OCI-LY7 (cell line): ENCODE data around the gene PDCD1. TPM values are rescaled to one million over a fixed set of nuclear protein-coding genes. Genes with fewer than 3 reads are reported as not detected.

Experiments
- BruUV-seq: library from RNA; stranded (reverse); fragments of 400-500 nt; replicated peaks from 2 replicates; lab custom pipeline; 2021; lab: Mats Ljungman, UMichigan
- CTCF ChIA-PET: fragments of 300-600 bp; sonication (Branson Sonifier 250); formaldehyde crosslinking; loops from one replicate; lab custom pipeline; 2022; ENCODE audit warnings: antibody characterized with exemption; ENCODE audit not compliant: unreplicated experiment; lab: Charles Lee
- POLR2A ChIA-PET: fragments of 300-600 bp; sonication (Branson Sonifier 250); formaldehyde crosslinking; loops from one replicate; lab custom pipeline; 2022; ENCODE audit warnings: antibody characterized with exemption; lab: Charles Lee
- DNase-seq: peaks from one replicate; pipeline ENCODE4 v3.0.0-alpha.2; 2015; ENCODE audit warnings: low spot score
- H2AFZ ChIP-seq: fragments of 200-600 bp; sonication (generic), shearing (Covaris generic); 2 replicates; pipeline ENCODE4 v1.6.1; 2014; ENCODE audit warnings: mild to moderate bottlenecking, antibody characterized with exemption, low read length, moderate library complexity
- H3K27ac ChIP-seq: fragments of 200-600 bp; sonication (generic); 2 replicates; pipeline ENCODE4 v1.5.1; 2014; ENCODE audit warnings: mixed run types, low read depth, mild to moderate bottlenecking, moderate library complexity, low read length, inconsistent platforms; ENCODE audit not compliant: poor library complexity, severe bottlenecking
- H3K36me3 ChIP-seq: fragments of 200-600 bp; sonication (generic); 2 replicates; pipeline ENCODE4 v1.6.1; 2014; ENCODE audit warnings: mild to moderate bottlenecking, antibody characterized with exemption, low read length, moderate library complexity, mixed read lengths; ENCODE audit not compliant: insufficient read depth
- H3K4me1 ChIP-seq: fragments of 200-600 bp; sonication (generic); 2 replicates; pipeline ENCODE4 v1.5.1; 2014; ENCODE audit warnings: mild to moderate bottlenecking, low read length; ENCODE audit not compliant: insufficient read depth, poor library complexity, severe bottlenecking
- H3K4me2 ChIP-seq: fragments of 200-600 bp; sonication (generic); 2 replicates; pipeline ENCODE4 v1.6.1; 2014; ENCODE audit warnings: mild to moderate bottlenecking, low read length
- H3K4me3 ChIP-seq: fragments of 200-600 bp; sonication (generic); 2 replicates; pipeline ENCODE4 v1.5.1; 2014; ENCODE audit warnings: mild to moderate bottlenecking, low read depth, low read length; ENCODE audit not compliant: poor library complexity, severe bottlenecking
- H3K79me2 ChIP-seq: fragments of 200-600 bp; sonication (generic); 2 replicates; pipeline ENCODE4 v1.6.1; 2016; ENCODE audit warnings: low read depth, mild to moderate bottlenecking, low read length, moderate library complexity, mixed read lengths; ENCODE audit not compliant: insufficient read depth
- H3K9me2 ChIP-seq: fragments of 200-600 bp; sonication (generic); 2 replicates; pipeline ENCODE4 v1.6.1; 2016; ENCODE audit warnings: mild to moderate bottlenecking, low read length, mixed read lengths; ENCODE audit not compliant: insufficient read depth
- H3K9me3 ChIP-seq: fragments of 200-600 bp; sonication (generic); 2 replicates; pipeline ENCODE4 v1.6.1; 2014; ENCODE audit warnings: mild to moderate bottlenecking, mixed run types, low read length, mixed read lengths
- H4K20me1 ChIP-seq: fragments of 200-600 bp; sonication (generic); 2 replicates; pipeline ENCODE4 v1.6.1; 2014; ENCODE audit warnings: mild to moderate bottlenecking, antibody characterized with exemption, low read length, moderate library complexity, mixed read lengths; ENCODE audit not compliant: insufficient read depth
- CTCF ChIP-seq: fragments of 200-600 bp; sonication (generic); conservative IDR thresholded peaks from 2 replicates; pipeline ENCODE4 v1.5.1; 2014; ENCODE audit warnings: mild to moderate bottlenecking, antibody characterized with exemption, low read length, moderate library complexity, mixed read lengths
- EZH2phosphoT487 ChIP-seq: fragments of 200-600 bp; sonication (generic); IDR thresholded peaks from 2 replicates; pipeline ENCODE4 v1.6.1; 2018; ENCODE audit warnings: low read depth, borderline replicate concordance, mild to moderate bottlenecking, mixed run types, antibody characterized with exemption, low read length, moderate library complexity, mixed read lengths
- intact Hi-C: fragments of 100-400 bp; cut with micrococcal nuclease; formaldehyde crosslinking; loops from one replicate; pipeline ENCODE4 v1.10.0; 2022; ENCODE audit not compliant: unreplicated experiment
- total RNA-seq, 2 experiments: library from RNA; depleted of rRNA in 1 of 2; stranded (reverse); fragments of >200 nt in 1 of 2; shearing (Covaris generic) in 1 of 2; gene quantifications; 2 replicates each; pipeline ENCODE4 v1.2.3, GENCODE V29; 2014 to 2022

The PDCD1 gene
- total RNA-seq, 2 experiments from 2014 or later, result not detected

- no peak overlapping the region for H3K27ac ChIP-seq
- H3K4me3 ChIP-seq, result no peak overlapping the region
- TF ChIP-seq EZH2phosphoT487 (no peak), CTCF (no peak)
- H3K9me2 ChIP-seq, result no peaks in the 10 kb centered on the region
- CTCF ChIA-PET, result no interaction called here
- no peaks in the 10 kb centered on the region for H3K9me3 ChIP-seq
- POLR2A ChIA-PET, result no interaction called here
- no peak overlapping the region for H2AFZ ChIP-seq
- no peak for DNase-seq
- no peaks in the 10 kb centered on the region for H3K4me1 ChIP-seq
- no peaks in the 10 kb centered on the region for H3K79me2 ChIP-seq
- H3K36me3 ChIP-seq, result no peaks in the 10 kb centered on the region
- intact Hi-C loops, result no loop called here
- no peak overlapping the region for H3K4me2 ChIP-seq
- no peaks in the 10 kb centered on the region for H4K20me1 ChIP-seq
- no TSS peak for BruUV-seq
Observed at GRCh38 chr2:241812730-241813643, 45.7 kb downstream of the PDCD1 start.

GRCh38 chr2:241811952-241812729, 46.6 kb downstream of the PDCD1 start:
- Histone ChIP-seq H3K9me3 (no peaks in the 10 kb centered on the region), H3K4me2 (no peak overlapping the region), H4K20me1 (no peaks in the 10 kb centered on the region), H3K4me3 (no peak overlapping the region), H3K27ac (no peak overlapping the region), H3K9me2 (no peaks in the 10 kb centered on the region), H3K79me2 (no peaks in the 10 kb centered on the region), H3K4me1 (no peaks in the 10 kb centered on the region), H3K36me3 (no peaks in the 10 kb centered on the region), H2AFZ (no peak overlapping the region)
- DNase-seq, result no peak
- no TSS peak for BruUV-seq
- POLR2A ChIA-PET, result no interaction called here
- TF ChIP-seq EZH2phosphoT487 (no peak), CTCF (no peak)
- intact Hi-C loops, result no loop called here
- CTCF ChIA-PET, result no interaction called here
